GM12891 (cell line): ENCODE data around the gene ZNF567.

Experiments used
- PAX5 ChIP-seq: IDR thresholded peaks from 2 replicates; pipeline ENCODE4 v1.6.1; 2011; ENCODE audit warnings: low read length, moderate library complexity, mild to moderate bottlenecking; ENCODE audit not compliant: insufficient read depth, severe bottlenecking
- POLR2A ChIP-seq: IDR thresholded peaks from 2 replicates; pipeline ENCODE4 v1.6.1; 2011; ENCODE audit warnings: low read depth, low read length, control low read depth
- POLR2AphosphoS5 ChIP-seq: IDR thresholded peaks from 2 replicates; pipeline ENCODE4 v1.6.1; 2011; ENCODE audit warnings: low read depth, low read length, control low read depth
- SPI1 ChIP-seq: IDR thresholded peaks from 2 replicates; pipeline ENCODE4 v1.6.1; 2011; ENCODE audit warnings: low read depth, low read length, control low read depth
- TAF1 ChIP-seq: IDR thresholded peaks from 2 replicates; pipeline ENCODE4 v1.6.1; 2011; ENCODE audit warnings: low read depth, low read length, control low read depth

GRCh38 chr19:36665832-36666231 is 21.6 kb upstream of the ZNF567 start:
- TF ChIP-seq POLR2A (no peak), POLR2AphosphoS5 (no peak), TAF1 (no peak), SPI1 (no peak), PAX5 (no peak)
